Middle frontal gyrus (tissue), 1 donor: Measurements from ENCODE around the gene PIK3C3.
"Not testable (repeated sequence)": the region's sequence is repeated elsewhere in the genome, so short reads cannot be mapped to it uniquely, and the experiment has no call there.

Experiments
- DNase-seq: peaks from one replicate; pipeline ENCODE4 v3.0.0-alpha.2; 2015; ENCODE audit warnings: low spot score; ENCODE audit errors: extremely low spot score

The PIK3C3 gene

GRCh38 chr18:42069036-42069435 lies 114.0 kb downstream of the PIK3C3 start:
- DNase-seq = no peak

GRCh38 chr18:42072407-42072806 lies 117.4 kb downstream of the PIK3C3 start:
- no peak for DNase-seq

- DNase-seq = no peak
Measured at GRCh38 chr18:42074704-42075103, 119.7 kb downstream of the PIK3C3 start.

GRCh38 chr18:42078711-42079110 lies 123.7 kb downstream of the PIK3C3 start:
- DNase-seq = no peak

- no peak for DNase-seq
Measured at GRCh38 chr18:42080340-42080739, 125.3 kb downstream of the PIK3C3 start.

- DNase-seq = no peak
Measured at GRCh38 chr18:42082415-42083234, 127.6 kb downstream of the PIK3C3 start.

- no peak for DNase-seq
Measured at GRCh38 chr18:42086288-42086687, 131.3 kb downstream of the PIK3C3 start.

- DNase-seq = no peak
Measured at GRCh38 chr18:42087235-42087634, 132.2 kb downstream of the PIK3C3 start.

- DNase-seq = no peak
Measured at GRCh38 chr18:42087876-42088275, 132.8 kb downstream of the PIK3C3 start.

- DNase-seq = no peak
Measured at GRCh38 chr18:42092848-42093247, 137.8 kb downstream of the PIK3C3 start.

GRCh38 chr18:42094875-42095274 lies 139.8 kb downstream of the PIK3C3 start:
- DNase-seq = no peak

GRCh38 chr18:42095732-42096377 lies 140.8 kb downstream of the PIK3C3 start:
- DNase-seq = no peak

GRCh38 chr18:42100248-42100647 lies 145.2 kb downstream of the PIK3C3 start:
- no peak for DNase-seq

- no peak for DNase-seq
Measured at GRCh38 chr18:42100911-42101310, 145.9 kb downstream of the PIK3C3 start.

GRCh38 chr18:42105394-42105793 lies 150.4 kb downstream of the PIK3C3 start:
- DNase-seq = no peak

GRCh38 chr18:42106784-42107183 lies 151.8 kb downstream of the PIK3C3 start:
- DNase-seq = no peak

GRCh38 chr18:42107287-42107686 lies 152.3 kb downstream of the PIK3C3 start:
- DNase-seq = no peak

- no peak for DNase-seq
Measured at GRCh38 chr18:42107691-42108450, 152.8 kb downstream of the PIK3C3 start.

GRCh38 chr18:42112147-42112546 lies 157.1 kb downstream of the PIK3C3 start:
- DNase-seq = not testable (repeated sequence)

- no peak for DNase-seq
Measured at GRCh38 chr18:42112657-42113420, 157.8 kb downstream of the PIK3C3 start.

GRCh38 chr18:42113529-42114191 lies 158.6 kb downstream of the PIK3C3 start:
- no peak for DNase-seq
